T-helper 2 cell treated with Interferon-gamma antibody and Interleukin-4, amounts not matched to agents 5 μg/mL and 100 μg/mL, for 36 hours (primary cell): ENCODE data around the gene UBR3.
"Not testable (repeated sequence)": the region's sequence is repeated elsewhere in the genome, so short reads cannot be mapped to it uniquely, and the experiment has no call there.

ENCODE experiments used
- DNase-seq: peaks from one replicate; pipeline ENCODE4 v3.0.0; 2021; ENCODE audit warnings: low spot score
- H3K27ac Mint-ChIP-seq: one replicate; pipeline ENCODE4 v1.8.0; 2021; ENCODE audit warnings: mild to moderate bottlenecking, mixed read lengths
- H3K27me3 Mint-ChIP-seq: one replicate; pipeline ENCODE4 v1.8.0; 2021; ENCODE audit warnings: low read depth, mixed read lengths
- H3K36me3 Mint-ChIP-seq: one replicate; pipeline ENCODE4 v1.8.0; 2021; ENCODE audit warnings: low read depth, mixed read lengths
- H3K4me1 Mint-ChIP-seq: one replicate; pipeline ENCODE4 v1.8.0; 2021; ENCODE audit warnings: low read depth, mixed read lengths
- H3K4me3 Mint-ChIP-seq: one replicate; pipeline ENCODE4 v1.8.0; 2022; ENCODE audit warnings: mild to moderate bottlenecking, moderate library complexity, mixed read lengths
- H3K9me3 Mint-ChIP-seq: one replicate; pipeline ENCODE4 v1.8.0; 2021; ENCODE audit warnings: mixed read lengths

UBR3 gene

DNA sequence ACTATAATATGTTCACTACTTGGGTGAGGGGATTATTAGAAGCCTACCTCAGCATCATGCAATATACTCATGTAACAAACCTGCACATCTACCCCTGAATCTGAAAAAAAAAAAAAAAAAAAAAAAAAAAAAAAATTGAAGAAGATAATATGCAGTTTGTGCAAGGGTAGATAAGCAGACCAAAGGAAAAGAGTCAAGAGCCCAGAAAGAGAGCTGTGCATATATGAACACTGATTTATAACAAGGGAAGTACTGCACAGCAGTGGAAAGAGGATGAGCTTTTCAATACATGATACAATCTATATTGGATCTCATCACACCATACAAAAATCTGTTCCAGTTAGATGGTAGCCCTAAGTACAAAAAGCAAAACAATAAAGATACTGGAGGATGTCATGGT, 268.1 kb downstream of the UBR3 start:
- H3K36me3 Mint-ChIP-seq = no peaks in the 10 kb centered on the region
- H3K4me1 Mint-ChIP-seq = no peaks in the 10 kb centered on the region
- DNase-seq = no peak
- H3K9me3 Mint-ChIP-seq = no peaks in the 10 kb centered on the region
- H3K4me3 Mint-ChIP-seq = no peak overlapping the region
- H3K27ac Mint-ChIP-seq = no peak overlapping the region
- peaks cover 16% of the 10 kb centered on the region for H3K27me3 Mint-ChIP-seq

- H3K27me3 Mint-ChIP-seq = peaks cover 12% of the 10 kb centered on the region
- no peak for DNase-seq
- no peaks in the 10 kb centered on the region for H3K9me3 Mint-ChIP-seq
- H3K4me3 Mint-ChIP-seq = no peak overlapping the region
- no peaks in the 10 kb centered on the region for H3K4me1 Mint-ChIP-seq
- H3K27ac Mint-ChIP-seq = no peak overlapping the region
- H3K36me3 Mint-ChIP-seq = no peaks in the 10 kb centered on the region
These were observed 271.5 kb downstream of the UBR3 start for GRCh38 chr2:170098626-170099312.

DNA sequence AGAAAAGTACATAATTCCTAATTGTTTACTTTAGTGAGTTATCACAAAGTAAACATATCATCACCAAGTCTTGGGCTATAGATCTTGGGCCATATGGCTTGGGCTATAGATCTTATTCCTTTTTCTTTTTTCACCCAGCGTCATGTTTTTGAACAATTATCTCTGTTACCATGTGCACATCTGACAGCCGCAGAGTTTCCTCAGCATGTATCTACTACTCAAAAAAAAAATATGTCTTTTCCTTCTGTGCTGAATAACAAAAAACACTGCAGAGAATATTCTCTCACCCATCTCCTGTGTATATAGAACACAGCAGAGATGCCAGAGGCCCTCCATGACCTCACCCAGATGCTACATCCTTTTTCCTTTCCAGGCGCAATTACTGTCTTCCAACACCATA, 274.5 kb downstream of the UBR3 start:
- Mint-ChIP-seq H3K27ac (no peak overlapping the region), H3K4me1 (no peaks in the 10 kb centered on the region), H3K4me3 (no peak overlapping the region), H3K27me3 (peaks cover 12% of the 10 kb centered on the region), H3K36me3 (no peaks in the 10 kb centered on the region), H3K9me3 (no peaks in the 10 kb centered on the region)
- no peak for DNase-seq

- Mint-ChIP-seq H3K27me3 (no peaks in the 10 kb centered on the region), H3K4me1 (no peaks in the 10 kb centered on the region), H3K36me3 (no peaks in the 10 kb centered on the region), H3K9me3 (no peaks in the 10 kb centered on the region), H3K4me3 (no peak overlapping the region), H3K27ac (no peak overlapping the region)
- no peak for DNase-seq
These were observed 279.0 kb downstream of the UBR3 start for GRCh38 chr2:170106102-170106840.

- Mint-ChIP-seq H3K4me3 (no peak overlapping the region), H3K36me3 (no peaks in the 10 kb centered on the region), H3K27me3 (no peaks in the 10 kb centered on the region), H3K9me3 (no peaks in the 10 kb centered on the region), H3K27ac (no peak overlapping the region), H3K4me1 (no peaks in the 10 kb centered on the region)
- DNase-seq = no peak
These were observed 286.1 kb downstream of the UBR3 start for GRCh38 chr2:170113168-170113894.

- Mint-ChIP-seq H3K4me1 (no peaks in the 10 kb centered on the region), H3K27me3 (no peaks in the 10 kb centered on the region), H3K9me3 (no peaks in the 10 kb centered on the region), H3K36me3 (no peaks in the 10 kb centered on the region), H3K27ac (no peak overlapping the region), H3K4me3 (no peak overlapping the region)
- no peak for DNase-seq
These were observed 288.4 kb downstream of the UBR3 start for GRCh38 chr2:170115501-170116229.

DNA sequence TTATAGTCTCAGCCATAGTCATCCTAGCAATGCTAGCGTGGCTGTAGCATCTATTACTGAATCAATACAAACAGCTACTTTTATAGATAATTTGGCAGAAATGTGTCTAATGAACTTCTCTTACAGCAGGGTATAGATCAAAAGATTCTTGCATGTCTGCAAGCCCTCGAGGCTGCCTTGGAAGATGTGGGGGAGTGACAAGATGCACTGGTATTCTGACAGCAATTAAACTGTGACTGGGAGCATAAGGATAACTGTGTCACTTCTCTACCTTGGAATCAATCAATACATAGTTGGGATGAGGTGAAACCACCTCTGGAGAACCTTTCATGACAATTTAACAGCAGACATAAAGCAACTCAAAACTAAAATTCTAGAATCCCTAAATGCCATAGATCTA, 291.4 kb downstream of the UBR3 start:
- H3K27me3 Mint-ChIP-seq = peaks cover 2% of the 10 kb centered on the region
- H3K36me3 Mint-ChIP-seq = no peaks in the 10 kb centered on the region
- no peak overlapping the region for H3K4me3 Mint-ChIP-seq
- H3K4me1 Mint-ChIP-seq = no peaks in the 10 kb centered on the region
- no peaks in the 10 kb centered on the region for H3K9me3 Mint-ChIP-seq
- no peak for DNase-seq
- H3K27ac Mint-ChIP-seq = no peak overlapping the region

DNA sequence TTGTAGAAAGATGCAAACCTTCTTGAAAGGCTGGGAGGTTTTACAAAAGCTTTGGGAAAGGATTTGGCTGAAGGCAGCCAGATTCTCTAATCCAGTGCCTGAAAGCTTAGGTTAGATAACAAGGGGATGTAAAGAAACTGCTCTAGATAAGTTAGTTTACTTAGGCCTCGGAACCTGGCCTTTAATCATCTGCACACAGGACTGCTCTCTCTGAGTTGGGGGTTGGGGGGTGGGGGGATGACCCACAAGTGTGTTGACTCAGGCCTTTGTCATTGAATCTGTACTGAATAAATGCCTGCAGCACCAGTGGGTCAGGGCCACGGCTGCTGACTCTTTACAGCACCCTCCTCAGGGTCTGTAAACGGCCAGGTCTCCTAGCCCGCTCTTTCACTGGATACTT, 292.1 kb downstream of the UBR3 start:
- H3K4me3 Mint-ChIP-seq, H3K36me3 Mint-ChIP-seq, H3K27me3 Mint-ChIP-seq, H3K27ac Mint-ChIP-seq, DNase-seq, H3K9me3 Mint-ChIP-seq, H3K4me1 Mint-ChIP-seq: not testable (repeated sequence)

- Mint-ChIP-seq H3K27me3 (peaks cover 2% of the 10 kb centered on the region), H3K27ac (no peak overlapping the region)
These were observed 294.4 kb downstream of the UBR3 start for GRCh38 chr2:170121689-170122088.

GRCh38 chr2:170122883-170123547, 295.8 kb downstream of the UBR3 start:
- Mint-ChIP-seq H3K36me3 (no peaks in the 10 kb centered on the region), H3K9me3 (peaks cover 3% of the 10 kb centered on the region), H3K27ac (no peak overlapping the region), H3K4me3 (no peak overlapping the region), H3K27me3 (peaks cover 7% of the 10 kb centered on the region), H3K4me1 (no peaks in the 10 kb centered on the region)
- no peak for DNase-seq

More at GRCh38 chr2:170121689-170122088, 294.4 kb downstream of the UBR3 start:
- Mint-ChIP-seq H3K9me3 (no peaks in the 10 kb centered on the region), H3K4me3 (no peak overlapping the region), H3K36me3 (no peaks in the 10 kb centered on the region), H3K4me1 (no peaks in the 10 kb centered on the region)
- no peak for DNase-seq

- H3K27ac Mint-ChIP-seq = no peak overlapping the region
- peaks cover 3% of the 10 kb centered on the region for H3K9me3 Mint-ChIP-seq
- H3K36me3 Mint-ChIP-seq = no peaks in the 10 kb centered on the region
- H3K4me1 Mint-ChIP-seq = no peaks in the 10 kb centered on the region
- no peak overlapping the region for H3K4me3 Mint-ChIP-seq
- H3K27me3 Mint-ChIP-seq = peaks cover 11% of the 10 kb centered on the region
- no peak for DNase-seq
These were observed 296.3 kb downstream of the UBR3 start for GRCh38 chr2:170123593-170123992.

- not testable (repeated sequence) for H3K9me3 Mint-ChIP-seq, H3K27ac Mint-ChIP-seq, H3K4me3 Mint-ChIP-seq, H3K36me3 Mint-ChIP-seq, DNase-seq, H3K4me1 Mint-ChIP-seq
- H3K27me3 Mint-ChIP-seq = peaks cover 26% of the 10 kb centered on the region
These were observed 299.0 kb downstream of the UBR3 start for GRCh38 chr2:170126138-170126728.
